K562 (cell line): ENCODE measurements around the gene TMEM25. TPM values are rescaled to one million over a fixed set of nuclear protein-coding genes. Genes with fewer than 3 reads are reported as not detected.

Experiments
- ATAC-seq: fragments of 200-7000 bp; cut with Tn5 transposase; 3 replicates; pipeline ENCODE4 v1.9.1; 2020; ENCODE audit warnings: moderate library complexity
- BruUV-seq: library from RNA; stranded (reverse); fragments of 400-500 nt; replicated peaks from 2 replicates; lab custom pipeline; 2021; lab: Mats Ljungman, UMichigan
- CTCF ChIA-PET: fragments of 300-600 bp; formaldehyde crosslinking; extraction: SDS; loops from one replicate; lab custom pipeline; 2021; ENCODE audit warnings: low intra/inter-chr PET ratio; lab: Yijun Ruan, JAX
- POLR2A ChIA-PET: fragments of 300-600, 350-650 bp; sonication (Branson Sonifier 250); formaldehyde crosslinking; extraction: SDS; loops from one replicate; lab custom pipeline; 2021; ENCODE audit warnings: antibody characterized with exemption, inconsistent platforms; lab: Yijun Ruan, JAX
- DNase-seq, 4 experiments: peaks; one replicate each; pipeline versions ENCODE4 v3.0.0 to v3.0.0-alpha.2; 2011 to 2018; ENCODE audit warnings: low spot score in 3 of 4, mixed read lengths in 3 of 4; ENCODE audit errors: extremely low read depth in 1 of 4
- FAIRE-seq: peaks from 2 replicates; lab custom pipeline; 2011; peaks lifted over from hg19 to GRCh38; lab: Jason Lieb, UNC
- H2AFZ ChIP-seq: 2 replicates; pipeline ENCODE4 v1.6.0; 2011; ENCODE audit warnings: low read depth, low read length, control low read depth, inconsistent platforms
- H3K27ac ChIP-seq: fragments of 200-600 bp; 3 replicates; pipeline ENCODE4 v1.8.0; 2011; ENCODE audit warnings: low read depth, mild to moderate bottlenecking, control low read depth, inconsistent platforms, low read length, moderate library complexity, mixed read lengths; ENCODE audit errors: extremely low read depth
- H3K27me3 ChIP-seq, 2 experiments: fragments of 300-600 bp in 1 of 2; 2 replicates in 1 of 2; 3 replicates in 1 of 2; pipeline versions ENCODE4 v1.6.0 to v1.8.0; 2011; ENCODE audit warnings: inconsistent platforms in 2 of 2, low read length in 2 of 2, mild to moderate bottlenecking in 1 of 2, mixed read lengths in 1 of 2, moderate library complexity in 1 of 2; ENCODE audit not compliant: control insufficient read depth in 2 of 2, insufficient read depth in 2 of 2
- H3K36me3 ChIP-seq: fragments of 300-600 bp; 3 replicates; pipeline ENCODE4 v1.8.0; 2011; ENCODE audit warnings: mild to moderate bottlenecking, low read length, inconsistent platforms; ENCODE audit not compliant: control insufficient read depth, insufficient read depth
- H3K4me1 ChIP-seq, 2 experiments: fragments of 200-600 bp in 1 of 2; replicated peaks in 1 of 2; 2 replicates in 1 of 2; 3 replicates in 1 of 2; pipeline versions ENCODE4 v1.5.1 to v1.8.0; 2011; ENCODE audit warnings: inconsistent platforms in 2 of 2, low read length in 2 of 2, mild to moderate bottlenecking in 1 of 2, mixed read lengths in 1 of 2, moderate library complexity in 1 of 2; ENCODE audit not compliant: control insufficient read depth in 2 of 2, insufficient read depth in 2 of 2
- H3K4me2 ChIP-seq: 2 replicates; pipeline ENCODE4 v1.6.1; 2011; ENCODE audit warnings: low read length, control low read depth, inconsistent platforms, mixed read lengths; ENCODE audit not compliant: insufficient read depth
- H3K4me3 ChIP-seq: fragments of 200-600 bp; sonication (generic), shearing (Covaris generic); 2 replicates; pipeline ENCODE4 v1.5.1; 2016; ENCODE audit warnings: control low read depth, inconsistent platforms
- H3K79me2 ChIP-seq: fragments of 200-600 bp; 3 replicates; pipeline ENCODE4 v1.8.0; 2011; ENCODE audit warnings: low read length, inconsistent platforms; ENCODE audit not compliant: control insufficient read depth, insufficient read depth
- H3K9ac ChIP-seq, 2 experiments: 2 replicates each; pipeline versions ENCODE4 v1.6.0 to v1.6.1; 2011; ENCODE audit warnings: low read depth in 2 of 2, low read length in 2 of 2, control low read depth in 1 of 2, inconsistent platforms in 1 of 2, mild to moderate bottlenecking in 1 of 2, mixed read lengths in 1 of 2; ENCODE audit not compliant: insufficient read depth in 1 of 2
- H3K9me1 ChIP-seq: one replicate; pipeline ENCODE4 v1.6.0; 2011; ENCODE audit warnings: inconsistent platforms, mild to moderate bottlenecking, low read length, moderate library complexity; ENCODE audit not compliant: control insufficient read depth, insufficient read depth
- H3K9me3 ChIP-seq: replicated peaks from 2 replicates; pipeline ENCODE4 v1.5.1; 2011; ENCODE audit warnings: low read depth, low read length, inconsistent platforms; ENCODE audit not compliant: control insufficient read depth, insufficient read depth
- H4K20me1 ChIP-seq: replicated peaks from 2 replicates; pipeline ENCODE4 v1.6.1; 2011; ENCODE audit warnings: low read length, inconsistent platforms, mixed read lengths; ENCODE audit not compliant: control insufficient read depth, insufficient read depth
- POLR2A ChIP-seq: fragments of 450-650 bp; conservative IDR thresholded peaks from 2 replicates; pipeline ENCODE4 v1.6.1; 2016
- POLR2B ChIP-seq: fragments of 450-650 bp; IDR thresholded peaks from 2 replicates; pipeline ENCODE4 v1.6.1; 2018; ENCODE audit warnings: low read depth; ENCODE audit not compliant: partially characterized antibody
- WGBS: fragments of 100-300 bp; shearing (Covaris generic); methylation state at CpG from one replicate; pipeline ENCODE4 v1.1.6; 2016; ENCODE audit warnings: low coverage, mixed read lengths; ENCODE audit not compliant: insufficient coverage; ENCODE audit errors: missing lambda C conversion rate; 5-methylcytosine and 5-hydroxymethylcytosine counted together
- in situ Hi-C: fragments of 300-500 bp; cut with MboI; formaldehyde crosslinking; loops from 4 replicates; pipeline ENCODE4 v1.15.0; 2018; ENCODE audit warnings: inconsistent platforms, mixed read lengths
- intact Hi-C: fragments of 100-400 bp; cut with micrococcal nuclease; formaldehyde crosslinking; loops from 2 replicates; pipeline ENCODE4 v1.14.2; 2022
- polyA plus RNA-seq, 8 experiments: library from polyadenylated mRNA; depleted of rRNA in 4 of 8; stranded (reverse) in 5 of 8; unstranded in 3 of 8; fragments of >200 nt; fragmentation: Nextera tagmentation in 2 of 8; fragmentation: Illumina TruSeq in 1 of 8; extraction: Ambion mirVana in 2 of 8; extraction: Trizol in 1 of 8; gene quantifications; 2 replicates each; pipeline versions ENCODE4 v1.2.1 to v1.2.3, GENCODE V29; 2011 to 2014; ENCODE audit warnings: inconsistent platforms in 1 of 8, missing spikeins in 1 of 8
- total RNA-seq, 7 experiments: library from RNA; depleted of rRNA in 6 of 7; stranded (reverse); fragments of >200 nt in 6 of 7; fragmentation: Illumina TruSeq in 2 of 7; extraction: Trizol in 2 of 7; gene quantifications; 2 replicates each; pipeline versions ENCODE4 v1.2.1 to v1.2.3, GENCODE V29; 2011 to 2021; ENCODE audit warnings: low replicate concordance in 1 of 7
- TF ChIP-seq, protein P1 (sequence below): fragments of 250-450 bp; sonication (Bioruptor Pico); IDR thresholded peaks from 2 replicates; pipeline ENCODE4 v1.5.0; 2021

Gene TMEM25
- total and polyA plus RNA-seq, 9 of the 15 experiments (the other 6 are each of a cell fraction or from before 2014, with no cell fraction given), result 0.34 to 3.8 (median 2.0) TPM

DNA sequence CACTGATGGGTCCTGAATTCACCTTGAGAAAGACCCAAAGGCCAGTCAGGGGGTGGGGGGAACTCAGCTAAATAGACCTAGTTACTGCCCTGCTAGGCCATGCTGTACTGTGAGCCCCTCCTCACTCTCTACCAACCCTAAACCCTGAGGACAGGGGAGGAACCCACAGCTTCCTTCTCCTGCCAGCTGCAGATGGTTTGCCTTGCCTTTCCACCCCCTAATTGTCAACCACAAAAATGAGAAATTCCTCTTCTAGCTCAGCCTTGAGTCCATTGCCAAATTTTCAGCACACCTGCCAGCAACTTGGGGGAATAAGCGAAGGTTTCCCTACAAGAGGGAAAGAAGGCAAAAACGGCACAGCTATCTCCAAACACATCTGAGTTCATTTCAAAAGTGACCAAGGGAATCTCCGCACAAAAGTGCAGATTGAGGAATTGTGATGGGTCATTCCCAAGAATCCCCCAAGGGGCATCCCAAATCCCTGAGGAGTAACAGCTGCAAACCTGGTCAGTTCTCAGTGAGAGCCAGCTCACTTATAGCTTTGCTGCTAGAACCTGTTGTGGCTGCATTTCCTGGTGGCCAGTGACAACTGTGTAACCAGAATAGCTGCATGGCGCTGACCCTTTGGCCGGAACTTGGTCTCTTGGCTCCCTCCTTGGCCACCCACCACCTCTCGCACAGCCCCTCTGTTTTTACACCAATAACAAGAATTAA lies 6.1 kb upstream of the TMEM25 start:
- in situ Hi-C loops (no loop called here), intact Hi-C loops (no loop called here)
- TF ChIP-seq POLR2B, result no peak
- TF ChIP-seq POLR2A, result 0 out of 2 replicates have a peak, but pooled peaks have one; percentile 25
- TF ChIP-seq, protein P1, sequence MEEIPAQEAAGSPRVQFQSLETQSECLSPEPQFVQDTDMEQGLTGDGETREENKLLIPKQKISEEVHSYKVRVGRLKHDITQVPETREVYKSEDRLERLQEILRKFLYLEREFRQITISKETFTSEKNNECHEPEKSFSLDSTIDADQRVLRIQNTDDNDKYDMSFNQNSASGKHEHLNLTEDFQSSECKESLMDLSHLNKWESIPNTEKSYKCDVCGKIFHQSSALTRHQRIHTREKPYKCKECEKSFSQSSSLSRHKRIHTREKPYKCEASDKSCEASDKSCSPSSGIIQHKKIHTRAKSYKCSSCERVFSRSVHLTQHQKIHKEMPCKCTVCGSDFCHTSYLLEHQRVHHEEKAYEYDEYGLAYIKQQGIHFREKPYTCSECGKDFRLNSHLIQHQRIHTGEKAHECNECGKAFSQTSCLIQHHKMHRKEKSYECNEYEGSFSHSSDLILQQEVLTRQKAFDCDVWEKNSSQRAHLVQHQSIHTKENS, result no peak
- no TSS peak for BruUV-seq
- CTCF ChIA-PET, result no interaction called here
- POLR2A ChIA-PET, result interaction anchor here (0.6 to 1.2 kb wide), 4 partner anchors 16 to 460 kb away, joined by 3 to 4 read pairs (median 4); no protein-coding TSS in a partner anchor
- FAIRE-seq (no peak), DNase-seq (no peak), ATAC-seq (no peak)
- H3K9me3 ChIP-seq, result no peaks in the 10 kb centered on the region
- no peak overlapping the region for H2AFZ ChIP-seq
- H3K27ac ChIP-seq, result no peak overlapping the region
- H4K20me1 ChIP-seq, result no peaks in the 10 kb centered on the region; the same call in 1 of the 2 replicates
- H3K79me2 ChIP-seq, result no peaks in the 10 kb centered on the region
- H3K36me3 ChIP-seq, result peaks cover 53% of the 10 kb centered on the region
- no peaks in the 10 kb centered on the region for H3K27me3 ChIP-seq
- H3K4me3 ChIP-seq, result no peak overlapping the region
- H3K4me2 ChIP-seq, result no peak overlapping the region
- no peaks in the 10 kb centered on the region for H3K9me1 ChIP-seq
- peaks cover 5 to 10% of the 10 kb centered on the region in 2 experiments; a peak in 3 of 5 replicates for H3K4me1 ChIP-seq
- 96% methylated on average over 6 of the region's 6 CpGs for WGBS
- no peak overlapping the region for H3K9ac ChIP-seq
